RWPE1 (cell line): ENCODE measurements around the gene OLFM1.

Experiments
- CTCF ChIA-PET: fragments of 350-600 bp; sonication (Branson Sonifier 250); formaldehyde crosslinking; extraction: SDS; loops from one replicate; lab custom pipeline; 2021; lab: Yijun Ruan, JAX
- POLR2A ChIA-PET: fragments of 400-600 bp; formaldehyde crosslinking; extraction: SDS; loops from one replicate; lab custom pipeline; 2020; ENCODE audit warnings: antibody characterized with exemption; ENCODE audit not compliant: low non-redundant PET; lab: Yijun Ruan, JAX
- DNase-seq: peaks from one replicate; pipeline ENCODE4 v3.0.0; 2012; ENCODE audit warnings: low spot score
- H3K27ac ChIP-seq: fragments of 450-650 bp; 2 replicates; pipeline ENCODE4 v1.5.1; 2017
- CTCF ChIP-seq: fragments of 450-650 bp; conservative IDR thresholded peaks from 2 replicates; pipeline ENCODE4 v1.5.1; 2017; ENCODE audit warnings: low read depth, mild to moderate bottlenecking

OLFM1 gene

GRCh38 chr9:135117281-135117680, 29.8 kb downstream of the OLFM1 start:
- ChIA-PET POLR2A (no interaction called here), CTCF (interaction anchor here (0.7 kb wide), 2 partner anchors 343 to 440 kb away, joined by 3 to 7 read pairs; no protein-coding TSS in a partner anchor)
- H3K27ac ChIP-seq, result no peak overlapping the region
- TF ChIP-seq CTCF, result no peak
- DNase-seq, result no peak

GRCh38 chr9:135119496-135120064, 32.1 kb downstream of the OLFM1 start:
- no peak for DNase-seq
- TF ChIP-seq CTCF, result no peak
- no peak overlapping the region for H3K27ac ChIP-seq
- ChIA-PET CTCF (no interaction called here), POLR2A (no interaction called here)

GRCh38 chr9:135120249-135120648, 32.8 kb downstream of the OLFM1 start:
- H3K27ac ChIP-seq, result no peak overlapping the region
- TF ChIP-seq CTCF, result no peak
- no peak for DNase-seq
- POLR2A ChIA-PET, result no interaction called here
- CTCF ChIA-PET, result no interaction called here

- ChIA-PET CTCF (no interaction called here), POLR2A (no interaction called here)
- H3K27ac ChIP-seq, result no peak overlapping the region
- DNase-seq, result no peak
- TF ChIP-seq CTCF, result no peak
These were observed 34.8 kb downstream of the OLFM1 start for GRCh38 chr9:135122316-135122715.

GRCh38 chr9:135123126-135123772, 35.8 kb downstream of the OLFM1 start:
- DNase-seq, result no peak
- H3K27ac ChIP-seq, result no peak overlapping the region
- CTCF ChIA-PET, result interaction anchor here (1.0 kb wide), 1 partner anchor 240 kb away, joined by 3 read pairs; no protein-coding TSS in a partner anchor
- POLR2A ChIA-PET, result no interaction called here
- TF ChIP-seq CTCF, result no peak

GRCh38 chr9:135123773-135124134, 36.3 kb downstream of the OLFM1 start:
- DNase-seq, result no peak

More at GRCh38 chr9:135123773-135124134, 36.3 kb downstream of the OLFM1 start:
- ChIA-PET POLR2A (no interaction called here), CTCF (interaction anchor here (1.0 kb wide), 1 partner anchor 240 kb away, joined by 3 read pairs; no protein-coding TSS in a partner anchor)
- H3K27ac ChIP-seq, result no peak overlapping the region
- TF ChIP-seq CTCF, result no peak
